Mesothelial cell of epicardium (in vitro differentiated cells): ENCODE data around the gene KCNA2. TPM values are rescaled to one million over a fixed set of nuclear protein-coding genes. Genes with fewer than 3 reads are reported as not detected.

Source experiments
- DNase-seq, 2 experiments: peaks; one replicate each; pipeline ENCODE4 v3.0.0; 2021; ENCODE audit warnings: low spot score in 2 of 2; ENCODE audit not compliant: unreplicated experiment in 2 of 2
- H3K27ac Mint-ChIP-seq: 2 replicates; pipeline ENCODE4 v1.8.0; 2021; ENCODE audit warnings: mixed read lengths
- H3K27me3 Mint-ChIP-seq: 2 replicates; pipeline ENCODE4 v1.8.0; 2021; ENCODE audit warnings: low read depth, mixed read lengths
- H3K36me3 Mint-ChIP-seq: 2 replicates; pipeline ENCODE4 v1.8.0; 2021; ENCODE audit warnings: mixed read lengths
- H3K4me1 Mint-ChIP-seq: 2 replicates; pipeline ENCODE4 v1.8.0; 2021; ENCODE audit warnings: mixed read lengths
- H3K4me3 Mint-ChIP-seq: 2 replicates; pipeline ENCODE4 v1.8.0; 2021; ENCODE audit warnings: mild to moderate bottlenecking, moderate library complexity, mixed read lengths
- H3K9me3 Mint-ChIP-seq: 2 replicates; pipeline ENCODE4 v1.8.0; 2021; ENCODE audit warnings: mixed read lengths
- CTCF ChIP-seq: fragments of 200-600 bp; sonication (generic); IDR thresholded peaks from one replicate; pipeline ENCODE4 v1.5.0; 2021; ENCODE audit warnings: antibody characterized with exemption; ENCODE audit not compliant: unreplicated experiment
- total RNA-seq: library from RNA; stranded (reverse); gene quantifications from 3 replicates; pipeline ENCODE4 v1.2.1, GENCODE V29; 2021

KCNA2 gene
- total RNA-seq, 1 donor from 2014 or later: 0.58 TPM

- no peak overlapping the region for H3K4me3 Mint-ChIP-seq
- H3K27me3 Mint-ChIP-seq: peaks cover 27% of the 10 kb centered on the region
- no peaks in the 10 kb centered on the region for H3K4me1 Mint-ChIP-seq
- H3K36me3 Mint-ChIP-seq: no peaks in the 10 kb centered on the region
- H3K27ac Mint-ChIP-seq: no peak overlapping the region
- no peaks in the 10 kb centered on the region for H3K9me3 Mint-ChIP-seq
- no peak for TF ChIP-seq CTCF
- no peak for DNase-seq
Observed at GRCh38 chr1:110645211-110645610, 39.1 kb upstream of the KCNA2 start.

GRCh38 chr1:110643879-110644472 is 37.8 kb upstream of the KCNA2 start:
- H3K4me3 Mint-ChIP-seq: no peak overlapping the region
- no peaks in the 10 kb centered on the region for H3K36me3 Mint-ChIP-seq
- peaks cover 37% of the 10 kb centered on the region for H3K27me3 Mint-ChIP-seq
- no peaks in the 10 kb centered on the region for H3K9me3 Mint-ChIP-seq
- TF ChIP-seq CTCF: no peak
- H3K4me1 Mint-ChIP-seq: no peaks in the 10 kb centered on the region
- DNase-seq: no peak
- H3K27ac Mint-ChIP-seq: no peak overlapping the region

GRCh38 chr1:110639724-110640386 is 33.7 kb upstream of the KCNA2 start:
- H3K4me1 Mint-ChIP-seq: no peaks in the 10 kb centered on the region
- H3K9me3 Mint-ChIP-seq: no peaks in the 10 kb centered on the region
- no peak for TF ChIP-seq CTCF
- H3K4me3 Mint-ChIP-seq: no peak overlapping the region
- no peaks in the 10 kb centered on the region for H3K36me3 Mint-ChIP-seq
- H3K27ac Mint-ChIP-seq: no peak overlapping the region
- peaks cover 49% of the 10 kb centered on the region for H3K27me3 Mint-ChIP-seq
- no peak for DNase-seq

- H3K4me1 Mint-ChIP-seq: no peaks in the 10 kb centered on the region
- H3K9me3 Mint-ChIP-seq: no peaks in the 10 kb centered on the region
- peaks cover 54% of the 10 kb centered on the region for H3K27me3 Mint-ChIP-seq
- H3K4me3 Mint-ChIP-seq: no peak overlapping the region
- DNase-seq: no peak
- no peak overlapping the region for H3K27ac Mint-ChIP-seq
- TF ChIP-seq CTCF: no peak
- no peaks in the 10 kb centered on the region for H3K36me3 Mint-ChIP-seq
Observed at GRCh38 chr1:110638556-110638955, 32.4 kb upstream of the KCNA2 start.

GRCh38 chr1:110638058-110638457 is 31.9 kb upstream of the KCNA2 start:
- H3K9me3 Mint-ChIP-seq: no peaks in the 10 kb centered on the region
- no peaks in the 10 kb centered on the region for H3K36me3 Mint-ChIP-seq
- H3K4me1 Mint-ChIP-seq: no peaks in the 10 kb centered on the region
- H3K27me3 Mint-ChIP-seq: peaks cover 58% of the 10 kb centered on the region
- no peak overlapping the region for H3K27ac Mint-ChIP-seq
- no peak overlapping the region for H3K4me3 Mint-ChIP-seq
- no peak for TF ChIP-seq CTCF
- DNase-seq: no peak
